H1 (cell line): ENCODE data around the gene KLHL2. TPM values are rescaled to one million over a fixed set of nuclear protein-coding genes. Genes with fewer than 3 reads are reported as not detected.

Source experiments
- ATF2 ChIP-seq: IDR thresholded peaks from 2 replicates; pipeline ENCODE4 v1.6.1; 2012; ENCODE audit warnings: low read length, inconsistent platforms
- GTF2F1 ChIP-seq: IDR thresholded peaks from 2 replicates; pipeline ENCODE4 v1.6.1; 2012; ENCODE audit warnings: low read depth, low read length, improper control_type of control experiment, borderline replicate concordance
- MAX ChIP-seq: IDR thresholded peaks from 2 replicates; pipeline ENCODE4 v1.6.1; 2012; ENCODE audit warnings: inconsistent platforms
- NANOG ChIP-seq: IDR thresholded peaks from 2 replicates; pipeline ENCODE4 v1.6.1; 2011; ENCODE audit warnings: low read length, low read depth, mild to moderate bottlenecking, inconsistent platforms; ENCODE audit not compliant: insufficient read depth, poor library complexity, severe bottlenecking
- TAF7 ChIP-seq: optimal IDR thresholded peaks from 2 replicates; pipeline ENCODE3; 2011; ENCODE audit warnings: low read depth, mild to moderate bottlenecking, inconsistent platforms, low read length, moderate library complexity, borderline replicate concordance
- polyA plus RNA-seq, 7 experiments: library from polyadenylated mRNA; depleted of rRNA in 3 of 7; stranded (reverse) in 5 of 7; unstranded in 2 of 7; fragments of >200 nt in 5 of 7; fragments of 200-250 nt in 2 of 7; gene quantifications; 1 replicate in 5 of 7; 2 replicates in 1 of 7; 4 replicates in 1 of 7; pipeline versions ENCODE4 v1.2.1 to v1.2.3, GENCODE V29; 2011 to 2013; ENCODE audit warnings: missing spikeins in 2 of 7, mixed read lengths in 2 of 7
- total RNA-seq: library from RNA; stranded (reverse); fragmentation: NEBNext Ultra II Directional; extraction: Animal tissue kit (Norgen Biotek cat#: 25700); gene quantifications from 2 replicates; pipeline ENCODE4 v1.2.1, GENCODE V29; 2021

Gene KLHL2
- total and polyA plus RNA-seq, 2 of the 8 experiments (the other 6 are each of a cell fraction or from before 2014, with no cell fraction given) = 5.2 to 12.0 TPM

GRCh38 chr4:165191348-165191656 lies 16.1 kb upstream of the KLHL2 start (continued):
- TF ChIP-seq MAX (no peak), GTF2F1 (no peak), ATF2 (no peak), TAF7 (no peak), NANOG (no peak)
